GM13977 (cell line): Measurements from ENCODE around the gene ORAI3.

ENCODE experiments used
- DNase-seq: peaks from one replicate; pipeline ENCODE4 v3.0.0; 2012; ENCODE audit warnings: low spot score
- in situ Hi-C: fragments of 300-500 bp; cut with MboI; formaldehyde crosslinking; loops from one replicate; pipeline ENCODE4 v1.12.0; 2022; ENCODE audit warnings: low sequenced_read_pairs, low pct_unique_long_range_greater_than_20kb, mixed read lengths, inconsistent platforms; ENCODE audit not compliant: unreplicated experiment
- TF ChIP-seq, protein P1 (sequence below): IDR thresholded peaks from 2 replicates; pipeline ENCODE4 v1.5.1; 2012; ENCODE audit warnings: mild to moderate bottlenecking, control low read depth; ENCODE audit not compliant: insufficient read depth; ENCODE audit errors: extremely low read depth, missing control alignments

ORAI3 gene

DNA sequence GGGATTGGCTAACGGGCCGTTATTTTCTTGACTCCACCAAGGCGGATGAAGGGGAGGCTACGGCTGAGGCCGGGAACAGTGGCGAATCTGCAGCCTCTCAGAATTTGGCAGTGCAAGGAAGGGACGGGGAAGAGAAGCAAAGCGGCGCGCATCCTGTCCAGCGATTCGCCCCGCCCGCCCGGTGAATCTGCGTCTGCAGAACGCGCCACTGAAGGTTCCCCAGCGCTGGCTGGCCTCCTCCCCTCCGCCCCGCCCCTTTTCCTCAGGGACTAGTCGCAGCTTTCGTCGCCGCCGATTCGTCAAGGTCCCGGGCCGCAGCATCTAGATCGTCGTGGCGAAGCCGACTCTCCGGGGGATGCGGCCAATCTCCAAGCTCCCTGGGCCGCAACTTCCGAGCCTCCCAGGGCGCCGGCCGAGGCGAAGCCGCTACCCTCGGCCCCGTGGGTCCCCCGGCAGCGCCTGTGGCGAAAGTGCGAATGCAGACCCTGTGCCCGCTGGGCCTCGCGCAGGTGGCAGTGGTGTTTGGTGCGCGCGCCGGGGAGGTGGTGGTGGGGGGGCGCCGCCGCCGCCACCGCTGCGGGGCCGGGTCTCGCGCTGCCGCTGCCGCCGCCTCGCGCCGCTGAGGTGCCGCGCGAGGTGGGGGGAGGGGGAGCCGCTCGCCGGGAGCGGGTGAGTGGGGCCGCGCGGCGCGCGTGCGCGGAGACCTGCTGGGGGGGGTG is 8.7 kb downstream of the ORAI3 start, which contains the start of gene SETD1A:
Gene SETD1A, plus strand, starts transcription at position 299 of the 719 bp plus-strand sequence. CDS start 978 bp downstream, outside the sequence.
- in situ Hi-C loops, result loop anchor here (25.0 kb wide), 2 partner anchors 480 to 930 kb away; partner anchors contain the start of genes COX6A2 and ZNF843
- peak; percentile 98 for DNase-seq
- TF ChIP-seq, protein P1, sequence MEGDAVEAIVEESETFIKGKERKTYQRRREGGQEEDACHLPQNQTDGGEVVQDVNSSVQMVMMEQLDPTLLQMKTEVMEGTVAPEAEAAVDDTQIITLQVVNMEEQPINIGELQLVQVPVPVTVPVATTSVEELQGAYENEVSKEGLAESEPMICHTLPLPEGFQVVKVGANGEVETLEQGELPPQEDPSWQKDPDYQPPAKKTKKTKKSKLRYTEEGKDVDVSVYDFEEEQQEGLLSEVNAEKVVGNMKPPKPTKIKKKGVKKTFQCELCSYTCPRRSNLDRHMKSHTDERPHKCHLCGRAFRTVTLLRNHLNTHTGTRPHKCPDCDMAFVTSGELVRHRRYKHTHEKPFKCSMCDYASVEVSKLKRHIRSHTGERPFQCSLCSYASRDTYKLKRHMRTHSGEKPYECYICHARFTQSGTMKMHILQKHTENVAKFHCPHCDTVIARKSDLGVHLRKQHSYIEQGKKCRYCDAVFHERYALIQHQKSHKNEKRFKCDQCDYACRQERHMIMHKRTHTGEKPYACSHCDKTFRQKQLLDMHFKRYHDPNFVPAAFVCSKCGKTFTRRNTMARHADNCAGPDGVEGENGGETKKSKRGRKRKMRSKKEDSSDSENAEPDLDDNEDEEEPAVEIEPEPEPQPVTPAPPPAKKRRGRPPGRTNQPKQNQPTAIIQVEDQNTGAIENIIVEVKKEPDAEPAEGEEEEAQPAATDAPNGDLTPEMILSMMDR, result no peak

- in situ Hi-C loops, result loop anchor here (25.0 kb wide), 2 partner anchors 479 to 929 kb away; partner anchors contain the start of genes COX6A2 and ZNF843
- peak; percentile 90 for DNase-seq
- TF ChIP-seq, protein P1, result peak; percentile 6
These were observed 9.6 kb downstream of the ORAI3 start for GRCh38 chr16:30958175-30959079.

- DNase-seq, result no peak
- TF ChIP-seq, protein P1, result no peak
- in situ Hi-C loops, result loop anchor here (25.0 kb wide), 2 partner anchors 476 to 926 kb away; partner anchors contain the start of genes COX6A2 and ZNF843
These were observed 12.5 kb downstream of the ORAI3 start for GRCh38 chr16:30961384-30961783.

DNA sequence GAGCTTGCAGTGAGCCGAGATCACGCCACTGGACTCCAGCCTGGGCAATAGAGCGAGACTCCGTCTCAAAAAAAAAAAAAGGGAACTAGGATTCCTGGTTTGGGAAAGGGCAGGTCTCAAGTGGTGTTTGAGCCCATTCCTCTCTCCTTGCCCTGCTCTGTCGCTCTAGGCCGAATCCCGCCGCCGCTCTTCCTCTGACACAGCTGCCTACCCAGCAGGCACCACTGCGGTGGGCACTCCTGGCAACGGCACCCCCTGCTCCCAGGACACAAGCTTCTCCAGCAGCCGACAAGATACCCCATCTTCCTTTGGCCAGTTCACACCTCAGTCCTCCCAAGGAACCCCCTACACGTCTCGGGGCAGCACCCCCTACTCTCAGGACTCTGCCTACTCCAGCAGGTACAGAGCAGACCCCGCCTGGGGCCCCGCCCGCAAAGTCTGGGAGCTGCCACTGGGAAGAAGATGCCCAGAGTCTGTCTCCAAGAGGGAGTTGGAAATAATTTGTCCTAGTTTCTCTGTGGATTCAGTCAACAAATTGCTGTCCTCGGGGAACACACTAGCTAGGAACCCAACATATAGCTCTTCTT is 15.2 kb downstream of the ORAI3 start:
- in situ Hi-C loops, result loop anchor here (25.0 kb wide), 2 partner anchors 473 to 923 kb away; partner anchors contain the start of genes COX6A2 and ZNF843
- DNase-seq, result no peak
- TF ChIP-seq, protein P1, result no peak

DNA sequence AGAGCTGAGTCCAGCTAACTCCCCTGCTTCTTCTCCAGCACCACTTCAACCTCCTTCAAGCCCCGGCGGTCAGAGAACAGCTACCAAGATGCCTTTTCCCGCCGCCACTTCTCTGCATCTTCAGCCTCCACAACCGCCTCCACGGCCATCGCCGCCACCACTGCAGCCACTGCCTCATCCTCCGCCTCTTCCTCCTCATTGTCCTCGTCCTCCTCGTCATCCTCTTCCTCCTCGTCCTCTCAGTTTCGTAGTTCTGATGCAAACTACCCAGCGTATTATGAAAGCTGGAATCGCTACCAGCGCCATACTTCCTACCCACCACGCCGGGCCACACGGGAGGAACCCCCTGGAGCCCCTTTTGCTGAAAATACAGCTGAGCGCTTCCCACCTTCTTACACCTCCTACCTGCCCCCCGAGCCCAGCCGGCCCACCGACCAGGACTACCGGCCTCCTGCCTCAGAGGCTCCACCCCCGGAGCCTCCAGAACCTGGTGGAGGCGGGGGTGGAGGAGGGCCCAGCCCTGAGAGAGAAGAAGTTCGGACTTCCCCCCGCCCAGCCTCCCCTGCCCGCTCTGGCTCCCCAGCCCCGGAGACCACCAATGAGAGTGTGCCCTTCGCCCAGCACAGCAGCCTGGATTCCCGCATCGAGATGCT is 15.8 kb downstream of the ORAI3 start:
- in situ Hi-C loops, result loop anchor here (25.0 kb wide), 2 partner anchors 473 to 923 kb away; partner anchors contain the start of genes COX6A2 and ZNF843

More for the DNA sequence above, 15.8 kb downstream of the ORAI3 start:
- TF ChIP-seq, protein P1, result no peak
- no peak for DNase-seq
